Breast epithelium (tissue), 4 donors: ENCODE data around the gene MACROD2. TPM values are rescaled to one million over a fixed set of nuclear protein-coding genes. Genes with fewer than 3 reads are reported as not detected.

Experiments
- DNase-seq, 2 donors: peaks; one replicate each; pipeline ENCODE4 v3.0.0-alpha.2; 2019; ENCODE audit warnings: low spot score in 2 of 2
- H3K27ac ChIP-seq, 2 donors: fragments of 200-600 bp; sonication (generic) in 1 of 2; one replicate each; pipeline ENCODE4 v1.5.1; 2016 to 2019; ENCODE audit warnings: mild to moderate bottlenecking in 1 of 2
- H3K27me3 ChIP-seq, 2 donors: fragments of 200-600 bp; sonication (generic) in 1 of 2; one replicate each; pipeline versions ENCODE4 v1.5.1 to v1.6.0; 2017 to 2019; ENCODE audit warnings: control low read depth in 1 of 2, mild to moderate bottlenecking in 1 of 2
- H3K36me3 ChIP-seq: fragments of 200-600 bp; one replicate; pipeline ENCODE4 v1.5.1; 2019
- H3K4me1 ChIP-seq, 2 donors: fragments of 200-600 bp; sonication (generic); one replicate each; pipeline ENCODE4 v1.5.1; 2016 to 2019; ENCODE audit warnings: control low read depth in 1 of 2
- H3K4me3 ChIP-seq, 3 donors: fragments of 200-600 bp; sonication (generic); 1 replicate in 2 of 3; 2 replicates in 1 of 3; pipeline ENCODE4 v1.5.1; 2016 to 2019; ENCODE audit warnings: mild to moderate bottlenecking in 3 of 3, moderate library complexity in 2 of 3
- H3K9me3 ChIP-seq, 2 donors: fragments of 200-600 bp; sonication (generic) in 1 of 2; one replicate each; pipeline ENCODE4 v1.5.1; 2016 to 2019; ENCODE audit warnings: control low read depth in 1 of 2
- CTCF ChIP-seq, 3 donors: fragments of 450-650 bp; IDR thresholded peaks; one replicate each; pipeline ENCODE4 v1.5.1; 2016 to 2017; ENCODE audit warnings: antibody characterized with exemption in 3 of 3, mild to moderate bottlenecking in 3 of 3, moderate library complexity in 3 of 3
- POLR2A ChIP-seq: fragments of 450-650 bp; IDR thresholded peaks from one replicate; pipeline ENCODE4 v1.6.1; 2016; ENCODE audit warnings: antibody characterized with exemption, mild to moderate bottlenecking, moderate library complexity
- POLR2AphosphoS5 ChIP-seq, 3 donors: sonication (generic); formaldehyde crosslinking; IDR thresholded peaks; one replicate each; pipeline ENCODE4 v1.6.1; 2017; ENCODE audit warnings: antibody characterized with exemption in 3 of 3
- intact Hi-C: fragments of 100-400 bp; cut with DNase I; formaldehyde crosslinking; loops from one replicate; pipeline ENCODE4 v1.15.1; 2023; ENCODE audit warnings: low total_unique reads
- total RNA-seq, 3 donors: library from RNA; depleted of rRNA; stranded (reverse); fragments of >200 nt; gene quantifications; one replicate each; pipeline ENCODE4 v1.1.0, GENCODE V29; 2016

MACROD2 gene
- total RNA-seq, 3 donors from 2014 or later = 6.7 to 26.8 (median 8.8) TPM

DNA sequence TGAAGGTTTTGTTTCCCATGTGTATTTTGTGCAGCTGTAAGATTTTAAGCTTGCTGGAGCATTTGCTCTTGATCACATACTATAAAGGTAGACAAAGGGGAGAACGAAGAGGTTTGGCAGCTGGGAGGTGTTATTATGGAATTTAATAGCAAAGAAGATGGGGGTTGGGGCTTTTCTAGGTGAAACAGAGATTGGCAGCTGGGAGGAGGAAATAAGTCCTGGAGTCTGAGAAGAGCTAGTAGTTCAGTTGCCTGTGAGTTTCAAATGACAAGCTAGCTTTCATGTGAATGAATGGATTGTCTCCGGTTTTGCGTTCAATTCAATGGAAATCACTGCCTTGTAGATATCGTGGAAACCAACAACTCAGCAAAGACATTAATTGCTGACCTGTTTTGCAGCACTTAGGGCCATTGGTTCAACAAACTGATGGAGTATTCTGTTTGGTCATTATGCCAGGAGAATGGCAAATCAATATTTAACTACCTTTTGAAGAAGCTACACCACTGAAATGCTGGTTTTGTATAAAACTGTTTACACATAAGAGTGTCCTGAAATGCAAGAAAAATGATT lies 380.2 kb downstream of the MACROD2 start:
- H3K4me3 ChIP-seq = no peak overlapping the region
- no peak overlapping the region for H3K27ac ChIP-seq
- no peaks in the 10 kb centered on the region for H3K4me1 ChIP-seq
- H3K9me3 ChIP-seq = no peaks in the 10 kb centered on the region
- TF ChIP-seq CTCF (IDR thresholded peaks at IDR 0.05) = no peak
- no peak for TF ChIP-seq POLR2A
- no peak for TF ChIP-seq POLR2AphosphoS5 (IDR thresholded peaks at IDR 0.05)
- intact Hi-C loops = no loop called here
- DNase-seq = no peak
- H3K36me3 ChIP-seq = no peaks in the 10 kb centered on the region
- H3K27me3 ChIP-seq = no peaks in the 10 kb centered on the region

- intact Hi-C loops = no loop called here
Observed at GRCh38 chr20:14378326-14378725, 383.0 kb downstream of the MACROD2 start.

DNA sequence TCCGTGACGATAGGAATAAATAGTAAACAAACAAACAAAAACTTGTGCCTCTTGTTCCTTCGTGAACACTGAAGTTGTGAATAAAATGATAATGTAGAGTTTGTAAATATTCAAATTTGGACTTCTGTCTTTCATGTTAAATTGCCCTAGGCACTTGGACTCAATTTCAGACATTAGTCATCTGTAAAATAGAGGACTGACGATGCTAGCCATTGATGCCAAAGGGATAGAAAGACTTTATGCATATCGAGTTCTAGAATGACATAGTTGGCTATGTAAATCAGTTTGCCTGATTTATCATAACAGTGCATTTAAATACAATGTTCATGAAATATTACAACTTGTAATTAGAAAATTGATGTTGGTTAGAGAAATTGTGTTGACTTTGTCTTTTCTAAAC lies 388.0 kb downstream of the MACROD2 start:
- H3K4me3 ChIP-seq = no peak overlapping the region
- intact Hi-C loops = no loop called here
- no peaks in the 10 kb centered on the region for H3K36me3 ChIP-seq
- no peaks in the 10 kb centered on the region for H3K27me3 ChIP-seq
- TF ChIP-seq POLR2A (no peak), CTCF (IDR thresholded peaks at IDR 0.05) (no peak), POLR2AphosphoS5 (IDR thresholded peaks at IDR 0.05) (no peak)
- no peaks in the 10 kb centered on the region for H3K4me1 ChIP-seq
- DNase-seq = no peak
- no peak overlapping the region for H3K27ac ChIP-seq
- H3K9me3 ChIP-seq = peaks cover 0 to 8% of the 10 kb centered on the region in 2 donors

More at GRCh38 chr20:14378326-14378725, 383.0 kb downstream of the MACROD2 start:
- H3K4me1 ChIP-seq = no peaks in the 10 kb centered on the region
- no peak overlapping the region for H3K4me3 ChIP-seq
- no peak for DNase-seq
- no peaks in the 10 kb centered on the region for H3K36me3 ChIP-seq
- H3K27me3 ChIP-seq = no peaks in the 10 kb centered on the region
- TF ChIP-seq CTCF (IDR thresholded peaks at IDR 0.05) (no peak), POLR2AphosphoS5 (IDR thresholded peaks at IDR 0.05) (no peak), POLR2A (no peak)
- H3K9me3 ChIP-seq = no peaks in the 10 kb centered on the region
- H3K27ac ChIP-seq = no peak overlapping the region

DNA sequence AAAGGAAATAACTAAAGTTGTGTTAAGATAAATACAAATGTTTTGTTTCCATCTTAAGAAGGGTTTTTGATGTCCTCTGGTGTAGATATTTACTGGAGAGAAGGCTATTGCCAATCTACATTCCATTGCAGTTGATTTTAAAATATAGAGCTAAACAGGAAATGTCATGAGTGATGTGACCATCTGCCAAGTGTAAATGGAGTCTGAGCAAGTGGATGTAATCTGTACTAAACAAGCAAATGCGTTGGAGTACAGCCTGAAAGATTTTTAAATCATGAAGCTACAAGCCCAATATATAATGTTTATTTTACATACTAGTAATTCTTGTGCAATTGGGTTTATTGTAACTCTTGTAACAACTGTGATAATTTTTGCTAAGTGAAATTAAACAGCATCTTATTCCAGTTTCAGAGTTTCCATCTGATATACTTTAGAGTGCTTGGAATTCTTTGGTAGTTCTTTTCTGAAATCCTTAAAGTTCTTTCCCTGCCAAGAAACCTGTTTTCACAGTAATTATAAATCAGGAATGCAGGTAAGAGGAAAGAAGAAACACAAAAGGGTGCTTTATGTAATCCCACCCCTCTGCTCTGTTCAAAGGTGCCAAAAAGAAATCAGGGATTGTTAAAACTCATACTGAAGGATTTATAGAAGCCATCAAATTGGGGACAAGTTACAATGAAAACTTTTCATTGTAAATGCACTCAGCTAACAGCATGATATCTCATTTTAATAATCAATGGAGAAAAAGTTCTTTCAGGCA lies 389.3 kb downstream of the MACROD2 start:
- DNase-seq = no peak
- H3K4me3 ChIP-seq = no peak overlapping the region
- no peak overlapping the region for H3K27ac ChIP-seq
- TF ChIP-seq POLR2A (no peak), POLR2AphosphoS5 (IDR thresholded peaks at IDR 0.05) (no peak), CTCF (IDR thresholded peaks at IDR 0.05) (no peak)
- no peaks in the 10 kb centered on the region for H3K27me3 ChIP-seq
- H3K9me3 ChIP-seq = peaks cover 0 to 8% of the 10 kb centered on the region in 2 donors
- intact Hi-C loops = no loop called here
- no peaks in the 10 kb centered on the region for H3K4me1 ChIP-seq
- no peaks in the 10 kb centered on the region for H3K36me3 ChIP-seq

GRCh38 chr20:14385176-14385740 lies 389.9 kb downstream of the MACROD2 start:
- H3K4me1 ChIP-seq = no peaks in the 10 kb centered on the region
- TF ChIP-seq CTCF (IDR thresholded peaks at IDR 0.05) (no peak), POLR2A (no peak), POLR2AphosphoS5 (IDR thresholded peaks at IDR 0.05) (no peak)
- no peak overlapping the region for H3K4me3 ChIP-seq
- no peaks in the 10 kb centered on the region for H3K27me3 ChIP-seq
- intact Hi-C loops = no loop called here
- no peak for DNase-seq
- no peaks in the 10 kb centered on the region for H3K36me3 ChIP-seq
- peaks cover 0 to 8% of the 10 kb centered on the region in 2 donors for H3K9me3 ChIP-seq
- no peak overlapping the region for H3K27ac ChIP-seq
